Left lung (tissue), 10 donors: ENCODE data around the gene HHEX. TPM values are rescaled to one million over a fixed set of nuclear protein-coding genes. Genes with fewer than 3 reads are reported as not detected.

Experiments
- ATAC-seq: fragments of 200-7000 bp; cut with Tn5 transposase; one replicate; pipeline ENCODE4 v1.9.1; 2020; ENCODE audit warnings: moderate library complexity
- DNase-seq, 4 donors: peaks; one replicate each; pipeline ENCODE4 v3.0.0-alpha.2; 2013 to 2020
- H3K27ac ChIP-seq, 2 donors: fragments of 200-600 bp; sonication (generic) in 1 of 2; one replicate each; pipeline versions ENCODE4 v1.5.0 to v1.8.0; 2020 to 2021
- H3K27me3 ChIP-seq, 2 donors: fragments of 200-600 bp; sonication (generic) in 1 of 2; one replicate each; pipeline versions ENCODE4 v1.5.0 to v1.8.0; 2020 to 2021
- H3K36me3 ChIP-seq, 2 donors: fragments of 200-600 bp; sonication (generic) in 1 of 2; one replicate each; pipeline versions ENCODE4 v1.5.0 to v1.8.0; 2020 to 2021
- H3K4me1 ChIP-seq, 2 donors: fragments of 200-600 bp; one replicate each; pipeline ENCODE4 v1.8.0; 2021
- H3K4me3 ChIP-seq, 2 donors: fragments of 200-600 bp; sonication (generic) in 1 of 2; one replicate each; pipeline versions ENCODE4 v1.5.0 to v1.8.0; 2020 to 2021; ENCODE audit warnings: mild to moderate bottlenecking in 1 of 2
- H3K9me3 ChIP-seq, 2 donors: fragments of 200-600 bp; sonication (generic) in 1 of 2; one replicate each; pipeline versions ENCODE4 v1.5.0 to v1.8.0; 2020 to 2021
- CTCF ChIP-seq, 2 donors: fragments of 200-600 bp; sonication (generic) in 1 of 2; IDR thresholded peaks; one replicate each; pipeline versions ENCODE4 v1.5.0 to v1.8.0; 2021; ENCODE audit warnings: antibody characterized with exemption in 2 of 2
- intact Hi-C, 2 donors: fragments of 100-400 bp; cut with DNase I; formaldehyde crosslinking; loops; one replicate each; pipeline versions ENCODE4 v1.11.2 to v1.14.2; 2022
- polyA plus RNA-seq, 6 donors: library from polyadenylated mRNA; unstranded; fragments of 120-200 nt; gene quantifications; one replicate each; pipeline ENCODE4 v1.2.1, GENCODE V29; 2013; ENCODE audit not compliant: insufficient read length in 6 of 6
- total RNA-seq, 2 donors: library from RNA; stranded (reverse); fragmentation: NEBNext Ultra II Directional; extraction: Animal tissue kit (Norgen Biotek cat#: 25700); gene quantifications; one replicate each; pipeline ENCODE4 v1.2.1, GENCODE V29; 2021
- donor health status: DM: no; HTN: yes; CAD: no.
- donor health status: DM: no; HTN: no; CAD: no.

Gene HHEX
- total and polyA plus RNA-seq, 8 donors, result 13.7 to 44.1 (median 31.3) TPM

- ATAC-seq, result no peak
- DNase-seq, result no peak
- H3K27me3 ChIP-seq, result no peaks in the 10 kb centered on the region
- no peaks in the 10 kb centered on the region for H3K4me1 ChIP-seq
- no peak overlapping the region for H3K27ac ChIP-seq
- no peak for TF ChIP-seq CTCF (IDR thresholded peaks at IDR 0.05)
- peaks cover 0 to 11% of the 10 kb centered on the region in 2 donors for H3K36me3 ChIP-seq
- H3K4me3 ChIP-seq, result no peak overlapping the region
- no peaks in the 10 kb centered on the region for H3K9me3 ChIP-seq
- intact Hi-C loops, result no loop called here
Measured at GRCh38 chr10:92655426-92655825, 34.3 kb upstream of the HHEX start.

- Histone ChIP-seq H3K9me3 (no peaks in the 10 kb centered on the region), H3K4me3 (no peak overlapping the region), H3K36me3 (peaks cover 0 to 6% of the 10 kb centered on the region in 2 donors), H3K27me3 (no peaks in the 10 kb centered on the region), H3K4me1 (no peaks in the 10 kb centered on the region), H3K27ac (no peak overlapping the region)
- ATAC-seq, result no peak
- no peak for DNase-seq
- intact Hi-C loops, result no loop called here
- TF ChIP-seq CTCF (IDR thresholded peaks at IDR 0.05), result no peak
Measured at GRCh38 chr10:92656266-92656961, 33.3 kb upstream of the HHEX start.

- Histone ChIP-seq H3K27ac (no peak overlapping the region), H3K4me1 (no peaks in the 10 kb centered on the region), H3K36me3 (peaks cover 0 to 6% of the 10 kb centered on the region in 2 donors), H3K27me3 (no peaks in the 10 kb centered on the region), H3K9me3 (peaks cover 0 to 5% of the 10 kb centered on the region in 2 donors), H3K4me3 (no peak overlapping the region)
- DNase-seq, result no peak
- TF ChIP-seq CTCF (IDR thresholded peaks at IDR 0.05), result no peak
- intact Hi-C loops, result no loop called here
- ATAC-seq, result no peak
Measured at GRCh38 chr10:92657024-92657423, 32.7 kb upstream of the HHEX start.

- DNase-seq, result no peak
- Histone ChIP-seq H3K4me1 (no peaks in the 10 kb centered on the region), H3K36me3 (no peaks in the 10 kb centered on the region), H3K27me3 (no peaks in the 10 kb centered on the region), H3K9me3 (peaks cover 0 to 28% of the 10 kb centered on the region in 2 donors), H3K27ac (no peak overlapping the region), H3K4me3 (no peak overlapping the region)
- intact Hi-C loops, result no loop called here
- no peak for ATAC-seq
- no peak for TF ChIP-seq CTCF (IDR thresholded peaks at IDR 0.05)
Measured at GRCh38 chr10:92662848-92663247, 26.9 kb upstream of the HHEX start.

- no peak for ATAC-seq
- Histone ChIP-seq H3K4me1 (no peaks in the 10 kb centered on the region), H3K4me3 (no peak overlapping the region), H3K36me3 (no peaks in the 10 kb centered on the region), H3K27ac (no peak overlapping the region), H3K27me3 (no peaks in the 10 kb centered on the region), H3K9me3 (peaks cover 0 to 28% of the 10 kb centered on the region in 2 donors)
- DNase-seq, result no peak
- intact Hi-C loops, result no loop called here
- no peak for TF ChIP-seq CTCF (IDR thresholded peaks at IDR 0.05)
Measured at GRCh38 chr10:92664322-92664721, 25.4 kb upstream of the HHEX start.
